Mononuclear cell (primary cell): ENCODE results near the gene CSNK2A2. TPM values are rescaled to one million over a fixed set of nuclear protein-coding genes. Genes with fewer than 3 reads are reported as not detected.

ENCODE experiments used
- H3K27me3 ChIP-seq: 2 replicates; pipeline ENCODE4 v1.6.0; 2011; ENCODE audit warnings: low read length, control low read depth; ENCODE audit not compliant: insufficient read depth
- H3K4me1 ChIP-seq: 2 replicates; pipeline ENCODE4 v1.5.1; 2011; ENCODE audit warnings: mild to moderate bottlenecking, low read length, control low read depth; ENCODE audit not compliant: insufficient read depth
- H3K4me3 ChIP-seq: 2 replicates; pipeline ENCODE4 v1.5.1; 2011; ENCODE audit warnings: mild to moderate bottlenecking, low read length, moderate library complexity
- H3K9me3 ChIP-seq: 2 replicates; pipeline ENCODE4 v1.5.1; 2011; ENCODE audit warnings: low read depth, mild to moderate bottlenecking, control low read depth, low read length
- total RNA-seq: library from RNA; depleted of rRNA; stranded (reverse); fragments of >200 nt; gene quantifications from one replicate; pipeline ENCODE4 v1.2.3, GENCODE V29; 2012

CSNK2A2 gene
- total RNA-seq: 34.9 TPM

GRCh38 chr16:58198022-58198683 lies at the start of gene CSNK2A2:
Gene CSNK2A2 (minus strand): TSS chr16:58198106. CDS start chr16:58197736, 370 bp downstream.
- Histone ChIP-seq H3K27me3 (peaks cover 2% of the 10 kb centered on the region), H3K4me3 (peak within 1 kb of the TSS; percentile 46), H3K4me1 (peaks cover 20% of the 10 kb centered on the region), H3K9me3 (no peaks in the 10 kb centered on the region)

- Histone ChIP-seq H3K27me3 (peaks cover 25% of the 10 kb centered on the region), H3K4me3 (no peak overlapping the region), H3K9me3 (no peaks in the 10 kb centered on the region), H3K4me1 (no peaks in the 10 kb centered on the region)
These were observed 45.7 kb upstream of the CSNK2A2 start for GRCh38 chr16:58243528-58244004.

- peaks cover 10% of the 10 kb centered on the region for H3K4me1 ChIP-seq
- peaks cover 23% of the 10 kb centered on the region for H3K27me3 ChIP-seq
- H3K4me3 ChIP-seq: no peak overlapping the region
- H3K9me3 ChIP-seq: no peaks in the 10 kb centered on the region
These were observed 38.9 kb upstream of the CSNK2A2 start for GRCh38 chr16:58236831-58237230.

GRCh38 chr16:58236231-58236690 lies 38.4 kb upstream of the CSNK2A2 start:
- Histone ChIP-seq H3K4me1 (peaks cover 10% of the 10 kb centered on the region), H3K4me3 (peak overlapping the region; percentile 21), H3K27me3 (peaks cover 19% of the 10 kb centered on the region), H3K9me3 (no peaks in the 10 kb centered on the region)

GRCh38 chr16:58235663-58236062 lies 37.8 kb upstream of the CSNK2A2 start:
- Histone ChIP-seq H3K4me1 (peaks cover 10% of the 10 kb centered on the region), H3K9me3 (no peaks in the 10 kb centered on the region), H3K4me3 (no peak overlapping the region), H3K27me3 (peaks cover 19% of the 10 kb centered on the region)

- H3K4me1 ChIP-seq: peaks cover 10% of the 10 kb centered on the region
- no peaks in the 10 kb centered on the region for H3K9me3 ChIP-seq
- no peak overlapping the region for H3K4me3 ChIP-seq
- H3K27me3 ChIP-seq: peaks cover 16% of the 10 kb centered on the region
These were observed 37.1 kb upstream of the CSNK2A2 start for GRCh38 chr16:58234831-58235595.

GRCh38 chr16:58230259-58230658 lies 32.4 kb upstream of the CSNK2A2 start:
- Histone ChIP-seq H3K4me1 (no peaks in the 10 kb centered on the region), H3K9me3 (no peaks in the 10 kb centered on the region), H3K27me3 (peaks cover 10% of the 10 kb centered on the region), H3K4me3 (no peak overlapping the region)

- Histone ChIP-seq H3K4me1 (no peaks in the 10 kb centered on the region), H3K4me3 (no peak overlapping the region), H3K9me3 (no peaks in the 10 kb centered on the region), H3K27me3 (no peaks in the 10 kb centered on the region)
These were observed 28.9 kb upstream of the CSNK2A2 start for GRCh38 chr16:58226790-58227189.

- Histone ChIP-seq H3K9me3 (no peaks in the 10 kb centered on the region), H3K4me1 (no peaks in the 10 kb centered on the region), H3K27me3 (no peaks in the 10 kb centered on the region), H3K4me3 (no peak overlapping the region)
These were observed 28.2 kb upstream of the CSNK2A2 start for GRCh38 chr16:58225965-58226602.

- no peaks in the 10 kb centered on the region for H3K4me1 ChIP-seq
- H3K4me3 ChIP-seq: no peak overlapping the region
- H3K27me3 ChIP-seq: no peaks in the 10 kb centered on the region
- no peaks in the 10 kb centered on the region for H3K9me3 ChIP-seq
These were observed 24.8 kb upstream of the CSNK2A2 start for GRCh38 chr16:58222532-58223316.

- Histone ChIP-seq H3K9me3 (no peaks in the 10 kb centered on the region), H3K4me1 (no peaks in the 10 kb centered on the region), H3K27me3 (no peaks in the 10 kb centered on the region), H3K4me3 (no peak overlapping the region)
These were observed 21.5 kb upstream of the CSNK2A2 start for GRCh38 chr16:58219432-58219831.

- H3K4me3 ChIP-seq: no peak overlapping the region
- no peaks in the 10 kb centered on the region for H3K9me3 ChIP-seq
- H3K27me3 ChIP-seq: no peaks in the 10 kb centered on the region
- no peaks in the 10 kb centered on the region for H3K4me1 ChIP-seq
These were observed 20.9 kb upstream of the CSNK2A2 start for GRCh38 chr16:58218786-58219185.

- H3K27me3 ChIP-seq: no peaks in the 10 kb centered on the region
- no peak overlapping the region for H3K4me3 ChIP-seq
- no peaks in the 10 kb centered on the region for H3K9me3 ChIP-seq
- no peaks in the 10 kb centered on the region for H3K4me1 ChIP-seq
These were observed 19.5 kb upstream of the CSNK2A2 start for GRCh38 chr16:58217311-58217925.
